ENCODE measurements around the gene DNLZ.

DNLZ gene

DNA sequence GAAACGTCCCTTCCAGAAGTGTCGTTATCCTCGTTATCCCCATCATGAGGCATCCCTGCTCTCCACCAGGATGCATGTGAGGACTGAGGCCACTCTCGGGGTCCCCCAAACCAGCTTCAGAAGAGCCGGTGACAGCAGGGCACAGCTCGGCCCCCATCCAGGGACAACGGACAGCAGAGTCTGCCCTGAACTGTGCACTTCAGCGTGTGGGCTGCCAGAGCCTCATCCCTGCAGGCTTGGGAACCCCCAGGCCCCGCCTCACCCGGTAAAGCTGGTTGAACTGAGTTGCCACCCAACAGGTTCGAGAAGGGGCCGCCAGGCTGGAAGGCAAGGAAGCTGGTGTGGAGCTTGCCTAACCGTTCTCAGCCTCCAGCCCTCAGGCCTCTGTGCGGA lies 10.6 kb upstream of the DNLZ start:
- Histone ChIP-seq H3K9ac (ENCODE audit: low read length) (no peak overlapping the region), H3K36me3 (ENCODE audit: control insufficient read depth, insufficient read depth, low read length) (peaks cover 46% of the 10 kb centered on the region), H3K4me3 (ENCODE audit: low read depth, low read length) (no peak overlapping the region), H3K27me3 (ENCODE audit: control insufficient read depth, insufficient read depth, low read length) (no peaks in the 10 kb centered on the region), H3K27ac (ENCODE audit: low read depth, low read length) (peak overlapping the region; percentile 58; the same call in 1 of the 2 replicates), H3K4me1 (ENCODE audit: control insufficient read depth, insufficient read depth, low read length) (no peaks in the 10 kb centered on the region; the same call in 1 of the 2 replicates), H3K9me3 (ENCODE audit: control insufficient read depth, insufficient read depth, low read depth, low read length) (no peaks in the 10 kb centered on the region)

GRCh38 chr9:136373300-136374182 lies 10.0 kb upstream of the DNLZ start, which contains the start of gene CARD9:
Gene CARD9, minus strand, starts transcription at chr9:136373669. Its CDS starts 1,591 bp downstream, at chr9:136372078.
- Histone ChIP-seq H3K9me3 (ENCODE audit: control insufficient read depth, insufficient read depth, low read depth, low read length) (no peaks in the 10 kb centered on the region), H3K4me1 (ENCODE audit: control insufficient read depth, insufficient read depth, low read length) (no peaks in the 10 kb centered on the region; the same call in 1 of the 2 replicates), H3K27ac (ENCODE audit: low read depth, low read length) (peak within 1 kb of the TSS; percentile 58), H3K36me3 (ENCODE audit: control insufficient read depth, insufficient read depth, low read length) (peaks cover 40% of the 10 kb centered on the region), H3K27me3 (ENCODE audit: control insufficient read depth, insufficient read depth, low read length) (no peaks in the 10 kb centered on the region), H3K9ac (ENCODE audit: low read length) (peak within 1 kb of the TSS; percentile 34), H3K4me3 (ENCODE audit: low read depth, low read length) (no peak within 1 kb of the TSS)

- Histone ChIP-seq H3K4me1 (ENCODE audit: control insufficient read depth, insufficient read depth, low read length) (no peaks in the 10 kb centered on the region; the same call in 1 of the 2 replicates), H3K27me3 (ENCODE audit: control insufficient read depth, insufficient read depth, low read length) (no peaks in the 10 kb centered on the region), H3K9me3 (ENCODE audit: control insufficient read depth, insufficient read depth, low read depth, low read length) (no peaks in the 10 kb centered on the region), H3K4me3 (ENCODE audit: low read depth, low read length) (no peak overlapping the region), H3K36me3 (ENCODE audit: control insufficient read depth, insufficient read depth, low read length) (peaks cover 34% of the 10 kb centered on the region), H3K9ac (ENCODE audit: low read length) (no peak overlapping the region), H3K27ac (ENCODE audit: low read depth, low read length) (no peak overlapping the region; the same call in 1 of the 2 replicates)
Observed at GRCh38 chr9:136372561-136373299, 9.2 kb upstream of the DNLZ start.

DNA sequence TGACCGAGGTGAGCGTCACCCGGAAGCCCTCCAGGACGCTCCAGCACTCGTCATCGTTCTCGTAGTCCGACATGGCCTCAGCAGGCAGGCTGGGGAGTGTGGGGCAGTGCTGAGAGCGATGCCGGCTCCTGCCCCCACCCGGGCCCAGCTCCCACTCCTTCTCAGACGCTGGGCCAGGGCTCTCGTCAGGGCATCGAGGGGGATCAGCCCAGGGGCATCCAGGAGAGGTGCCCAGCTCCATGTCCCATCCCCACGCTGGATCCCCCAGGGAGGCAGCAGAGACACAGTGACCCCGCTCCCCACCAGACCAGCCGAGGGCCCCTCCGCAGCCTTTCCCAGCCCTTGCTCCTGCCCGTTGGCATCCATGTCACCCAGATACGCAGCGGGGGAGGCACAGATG lies 8.5 kb upstream of the DNLZ start:
- Histone ChIP-seq H3K4me3 (ENCODE audit: low read depth, low read length) (no peak overlapping the region), H3K27me3 (ENCODE audit: control insufficient read depth, insufficient read depth, low read length) (no peaks in the 10 kb centered on the region), H3K27ac (ENCODE audit: low read depth, low read length) (no peak overlapping the region), H3K9ac (ENCODE audit: low read length) (no peak overlapping the region), H3K9me3 (ENCODE audit: control insufficient read depth, insufficient read depth, low read depth, low read length) (no peaks in the 10 kb centered on the region), H3K4me1 (ENCODE audit: control insufficient read depth, insufficient read depth, low read length) (no peaks in the 10 kb centered on the region; the same call in 1 of the 2 replicates), H3K36me3 (ENCODE audit: control insufficient read depth, insufficient read depth, low read length) (peaks cover 29% of the 10 kb centered on the region)

- no peaks in the 10 kb centered on the region for H3K9me3 ChIP-seq (ENCODE audit: control insufficient read depth, insufficient read depth, low read depth, low read length)
- peaks cover 24% of the 10 kb centered on the region for H3K36me3 ChIP-seq (ENCODE audit: control insufficient read depth, insufficient read depth, low read length)
- no peak overlapping the region for H3K4me3 ChIP-seq (ENCODE audit: low read depth, low read length)
- H3K9ac ChIP-seq (ENCODE audit: low read length) = no peak overlapping the region
- no peak overlapping the region for H3K27ac ChIP-seq (ENCODE audit: low read depth, low read length)
- H3K4me1 ChIP-seq (ENCODE audit: control insufficient read depth, insufficient read depth, low read length) = no peaks in the 10 kb centered on the region; the same call in 1 of the 2 replicates
- H3K27me3 ChIP-seq (ENCODE audit: control insufficient read depth, insufficient read depth, low read length) = no peaks in the 10 kb centered on the region
Observed at GRCh38 chr9:136371533-136371880, 8.0 kb upstream of the DNLZ start.

- no peak overlapping the region for H3K4me3 ChIP-seq (ENCODE audit: low read depth, low read length)
- H3K36me3 ChIP-seq (ENCODE audit: control insufficient read depth, insufficient read depth, low read length) = peaks cover 18% of the 10 kb centered on the region
- H3K27ac ChIP-seq (ENCODE audit: low read depth, low read length) = no peak overlapping the region
- no peaks in the 10 kb centered on the region for H3K27me3 ChIP-seq (ENCODE audit: control insufficient read depth, insufficient read depth, low read length)
- no peak overlapping the region for H3K9ac ChIP-seq (ENCODE audit: low read length)
- no peaks in the 10 kb centered on the region for H3K9me3 ChIP-seq (ENCODE audit: control insufficient read depth, insufficient read depth, low read depth, low read length)
- H3K4me1 ChIP-seq (ENCODE audit: control insufficient read depth, insufficient read depth, low read length) = no peaks in the 10 kb centered on the region; the same call in 1 of the 2 replicates
Observed at GRCh38 chr9:136370687-136371532, 7.4 kb upstream of the DNLZ start.

DNA sequence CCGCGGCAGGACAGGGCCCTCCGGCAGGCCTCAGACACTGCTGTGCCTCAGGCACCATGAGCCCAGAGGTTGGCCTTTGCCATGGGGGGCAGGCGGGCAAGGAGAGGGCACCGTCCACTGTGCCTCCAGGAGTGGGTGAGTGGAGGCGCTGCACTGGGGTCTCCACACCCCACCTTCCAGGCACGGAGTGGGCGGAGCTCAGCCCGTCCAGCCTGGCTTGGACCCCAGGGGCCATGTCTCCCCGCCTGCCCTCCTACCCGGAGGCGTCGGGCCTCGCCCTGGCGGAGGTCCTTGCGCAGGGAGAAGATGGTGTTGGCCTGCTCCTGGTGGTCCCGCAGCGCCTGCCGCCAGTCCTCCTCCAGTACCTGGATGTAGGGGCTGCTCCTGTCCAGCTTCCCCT lies 6.5 kb upstream of the DNLZ start:
- Histone ChIP-seq H3K4me1 (ENCODE audit: control insufficient read depth, insufficient read depth, low read length) (peaks cover 4% of the 10 kb centered on the region; the same call in 1 of the 2 replicates), H3K36me3 (ENCODE audit: control insufficient read depth, insufficient read depth, low read length) (peaks cover 10% of the 10 kb centered on the region)

GRCh38 chr9:136368190-136368589 lies 4.6 kb upstream of the DNLZ start:
- no peak overlapping the region for H3K27ac ChIP-seq (ENCODE audit: low read depth, low read length)
- H3K9ac ChIP-seq (ENCODE audit: low read length) = peak overlapping the region; percentile 10
- no peaks in the 10 kb centered on the region for H3K9me3 ChIP-seq (ENCODE audit: control insufficient read depth, insufficient read depth, low read depth, low read length)
- H3K4me1 ChIP-seq (ENCODE audit: control insufficient read depth, insufficient read depth, low read length) = peaks cover 14% of the 10 kb centered on the region
- no peaks in the 10 kb centered on the region for H3K27me3 ChIP-seq (ENCODE audit: control insufficient read depth, insufficient read depth, low read length)
- 0 out of 2 replicates have a peak, but pooled peaks cover 4% of the 10 kb centered on the region for H3K36me3 ChIP-seq (ENCODE audit: control insufficient read depth, insufficient read depth, low read length)
- H3K4me3 ChIP-seq (ENCODE audit: low read depth, low read length) = no peak overlapping the region

More for the DNA sequence above, 6.5 kb upstream of the DNLZ start:
- no peaks in the 10 kb centered on the region for H3K9me3 ChIP-seq (ENCODE audit: control insufficient read depth, insufficient read depth, low read depth, low read length)
- no peak overlapping the region for H3K27ac ChIP-seq (ENCODE audit: low read depth, low read length)
- no peak overlapping the region for H3K9ac ChIP-seq (ENCODE audit: low read length)
- no peak overlapping the region for H3K4me3 ChIP-seq (ENCODE audit: low read depth, low read length)
- no peaks in the 10 kb centered on the region for H3K27me3 ChIP-seq (ENCODE audit: control insufficient read depth, insufficient read depth, low read length)

- Histone ChIP-seq H3K36me3 (ENCODE audit: control insufficient read depth, insufficient read depth, low read length) (0 out of 2 replicates have a peak, but pooled peaks cover 4% of the 10 kb centered on the region), H3K4me3 (ENCODE audit: low read depth, low read length) (no peak overlapping the region), H3K9ac (ENCODE audit: low read length) (peak overlapping the region; percentile 10), H3K9me3 (ENCODE audit: control insufficient read depth, insufficient read depth, low read depth, low read length) (no peaks in the 10 kb centered on the region), H3K27me3 (ENCODE audit: control insufficient read depth, insufficient read depth, low read length) (no peaks in the 10 kb centered on the region), H3K4me1 (ENCODE audit: control insufficient read depth, insufficient read depth, low read length) (peaks cover 17% of the 10 kb centered on the region), H3K27ac (ENCODE audit: low read depth, low read length) (no peak overlapping the region)
Observed at GRCh38 chr9:136367296-136368145, 4.0 kb upstream of the DNLZ start.

DNA sequence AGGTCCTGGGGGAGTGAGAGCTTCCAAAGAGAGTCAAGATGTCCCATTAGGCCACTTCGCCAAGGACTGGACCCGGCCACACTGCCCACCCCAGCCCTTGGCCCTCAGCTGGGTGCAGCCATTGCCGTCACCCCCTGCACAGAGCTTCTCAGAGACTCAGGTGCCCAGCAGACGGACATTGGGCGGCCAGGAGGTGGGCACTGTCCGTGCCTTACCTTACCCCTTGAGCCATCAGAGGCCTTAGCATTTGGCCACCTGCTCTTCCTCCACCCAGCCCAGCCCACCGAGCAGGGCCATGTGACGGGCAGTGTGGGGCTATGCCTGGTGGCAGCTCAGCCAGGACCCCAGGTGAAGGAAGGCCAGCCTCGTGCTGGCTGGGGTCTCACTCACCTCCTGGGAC lies 3.3 kb upstream of the DNLZ start:
- Histone ChIP-seq H3K27me3 (ENCODE audit: control insufficient read depth, insufficient read depth, low read length) (no peaks in the 10 kb centered on the region), H3K27ac (ENCODE audit: low read depth, low read length) (no peak overlapping the region), H3K9me3 (ENCODE audit: control insufficient read depth, insufficient read depth, low read depth, low read length) (no peaks in the 10 kb centered on the region), H3K9ac (ENCODE audit: low read length) (no peak overlapping the region), H3K36me3 (ENCODE audit: control insufficient read depth, insufficient read depth, low read length) (peaks cover 4% of the 10 kb centered on the region; the same call in 1 of the 2 replicates), H3K4me1 (ENCODE audit: control insufficient read depth, insufficient read depth, low read length) (peaks cover 17% of the 10 kb centered on the region), H3K4me3 (ENCODE audit: low read depth, low read length) (no peak overlapping the region)

All from HUES6 (cell line).